Measurements from ENCODE around the gene MED29.

MED29 gene

DNA sequence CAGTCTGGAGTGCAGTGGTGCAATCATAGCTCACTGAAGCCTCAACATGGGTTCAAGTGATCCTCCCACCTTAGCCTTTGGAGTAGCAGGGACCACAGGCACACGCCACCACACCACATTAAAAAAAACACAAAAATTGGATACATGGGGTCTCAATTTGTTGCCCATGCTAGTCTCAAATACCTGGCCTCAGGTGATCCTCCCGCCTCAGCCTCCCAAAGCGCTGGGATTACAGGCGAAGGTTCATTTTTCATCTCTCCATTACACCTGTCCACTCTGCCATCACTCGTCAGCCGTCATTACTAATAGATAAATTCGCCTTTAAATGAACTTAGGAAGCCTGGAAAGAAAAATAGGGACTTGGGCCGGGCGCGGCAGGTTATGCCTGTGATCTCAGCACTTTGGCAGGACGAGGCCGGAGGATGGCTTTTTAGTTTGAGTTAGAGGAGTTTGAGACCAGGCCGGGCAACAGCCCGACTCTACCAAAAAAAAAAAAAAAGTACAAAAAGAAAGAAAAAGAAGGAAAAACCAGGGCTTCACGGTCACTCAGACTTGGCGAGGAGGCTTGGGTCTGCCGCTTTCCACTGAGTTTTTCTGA, 53.5 kb downstream of the MED29 start:
- Histone ChIP-seq H3K9me3 (ENCODE audit: insufficient read depth, low read depth, low read length) (no peaks in the 10 kb centered on the region), H3K4me3 (ENCODE audit: low read length) (peak overlapping the region; percentile 88), H3K9ac (ENCODE audit: low read depth, low read length) (peak overlapping the region; percentile 94), H3K36me3 (ENCODE audit: insufficient read depth, low read depth, low read length) (peaks cover 23% of the 10 kb centered on the region), H3K4me1 (ENCODE audit: insufficient read depth, low read length) (0 out of 2 replicates have a peak, but pooled peaks cover 4% of the 10 kb centered on the region), H3K27me3 (ENCODE audit: insufficient read depth, low read length) (no peaks in the 10 kb centered on the region), H3K27ac (ENCODE audit: low read length) (peak overlapping the region; percentile 5)

DNA sequence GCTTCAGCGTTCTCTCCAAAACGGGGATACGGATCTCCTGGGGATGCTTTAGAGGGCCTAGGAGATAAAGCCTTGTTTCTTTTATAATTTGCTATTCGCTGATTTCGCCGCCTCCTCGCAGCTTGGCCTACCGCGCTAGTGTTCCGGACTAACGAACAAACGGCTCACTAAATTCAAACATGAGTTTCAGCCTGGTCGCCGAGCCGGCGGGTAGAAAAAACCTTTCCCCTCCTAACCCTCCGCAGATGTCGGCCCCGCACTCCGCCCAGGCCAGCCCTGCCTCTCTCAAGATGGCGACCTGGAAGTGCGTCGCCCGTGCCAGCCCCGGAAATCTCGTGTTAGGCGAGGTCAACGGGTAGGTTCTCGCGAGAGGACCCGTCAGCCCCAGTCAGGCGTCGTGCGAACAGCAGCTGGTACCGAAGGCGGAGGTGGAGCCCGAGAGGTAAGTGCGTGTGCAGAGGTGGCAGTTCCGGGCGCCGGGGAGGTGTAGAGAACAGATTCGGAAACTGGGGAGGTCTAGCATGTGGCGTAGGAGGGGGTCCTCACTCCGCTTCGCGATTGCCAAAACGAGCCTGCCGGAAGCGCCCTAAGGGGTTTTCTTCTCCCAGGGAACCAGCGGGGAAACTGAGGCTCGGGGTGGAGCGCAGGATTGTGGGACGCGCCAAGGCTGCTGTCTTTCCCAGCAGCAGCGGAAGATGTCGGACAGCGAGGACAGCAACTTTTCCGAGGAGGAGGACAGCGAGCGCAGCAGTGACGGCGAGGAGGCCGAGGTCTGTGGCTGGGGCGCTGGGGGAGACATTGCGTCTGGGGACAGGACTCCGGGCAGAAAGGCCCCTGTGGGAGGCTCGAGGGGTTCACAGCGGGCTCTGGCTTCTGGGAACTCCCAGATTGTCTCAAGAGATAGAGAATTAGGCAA, 54.3 kb downstream of the MED29 start, which contains the start of gene SUPT5H:
Gene SUPT5H, plus strand, starts transcription at position 387 of the 916 bp plus-strand sequence. Its CDS starts 309 bp downstream, at position 696.
- peaks cover 23% of the 10 kb centered on the region for H3K36me3 ChIP-seq (ENCODE audit: insufficient read depth, low read depth, low read length)
- peak within 1 kb of the TSS; percentile 5 for H3K27ac ChIP-seq (ENCODE audit: low read length)
- 0 out of 2 replicates have a peak, but pooled peaks cover 4% of the 10 kb centered on the region for H3K4me1 ChIP-seq (ENCODE audit: insufficient read depth, low read length)
- peak within 1 kb of the TSS; percentile 88 for H3K4me3 ChIP-seq (ENCODE audit: low read length)
- H3K9me3 ChIP-seq (ENCODE audit: insufficient read depth, low read depth, low read length) = no peaks in the 10 kb centered on the region
- peak within 1 kb of the TSS; percentile 94 for H3K9ac ChIP-seq (ENCODE audit: low read depth, low read length)
- no peaks in the 10 kb centered on the region for H3K27me3 ChIP-seq (ENCODE audit: insufficient read depth, low read length)

GRCh38 chr19:39446365-39447084, 55.3 kb downstream of the MED29 start:
- H3K9ac ChIP-seq (ENCODE audit: low read depth, low read length) = peak overlapping the region; percentile 94; the same call in 1 of the 2 replicates
- peaks cover 23% of the 10 kb centered on the region for H3K36me3 ChIP-seq (ENCODE audit: insufficient read depth, low read depth, low read length)
- 0 out of 2 replicates have a peak, but pooled peaks cover 4% of the 10 kb centered on the region for H3K4me1 ChIP-seq (ENCODE audit: insufficient read depth, low read length)
- H3K9me3 ChIP-seq (ENCODE audit: insufficient read depth, low read depth, low read length) = no peaks in the 10 kb centered on the region
- no peaks in the 10 kb centered on the region for H3K27me3 ChIP-seq (ENCODE audit: insufficient read depth, low read length)
- H3K4me3 ChIP-seq (ENCODE audit: low read length) = peak overlapping the region; percentile 88
- H3K27ac ChIP-seq (ENCODE audit: low read length) = no peak overlapping the region

DNA sequence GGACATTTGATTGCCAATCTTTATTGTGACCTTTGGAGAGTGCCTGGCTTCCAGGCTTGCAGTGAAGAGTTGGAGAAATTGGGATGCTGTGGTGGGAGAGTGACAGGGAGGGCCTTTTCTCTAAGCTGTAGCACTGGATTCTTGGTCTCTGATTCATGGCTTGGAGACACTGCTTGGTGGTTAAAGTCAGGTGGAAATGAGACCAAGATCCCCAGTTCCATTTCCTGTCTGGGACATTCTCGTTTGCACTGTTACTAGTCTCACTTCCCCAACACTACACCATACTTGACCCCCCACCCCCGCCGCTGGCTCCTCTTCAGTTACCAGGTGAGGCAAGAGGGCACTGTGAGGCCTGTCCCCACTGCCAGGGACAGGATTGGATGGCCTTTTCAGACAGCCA, 57.1 kb downstream of the MED29 start:
- Histone ChIP-seq H3K27me3 (ENCODE audit: insufficient read depth, low read length) (no peaks in the 10 kb centered on the region), H3K4me3 (ENCODE audit: low read length) (no peak overlapping the region), H3K9ac (ENCODE audit: low read depth, low read length) (peak overlapping the region; percentile 27; the same call in 1 of the 2 replicates), H3K4me1 (ENCODE audit: insufficient read depth, low read length) (0 out of 2 replicates have a peak, but pooled peaks cover 4% of the 10 kb centered on the region), H3K9me3 (ENCODE audit: insufficient read depth, low read depth, low read length) (no peaks in the 10 kb centered on the region), H3K27ac (ENCODE audit: low read length) (no peak overlapping the region), H3K36me3 (ENCODE audit: insufficient read depth, low read depth, low read length) (peaks cover 40% of the 10 kb centered on the region)

GRCh38 chr19:39449116-39449797, 58.1 kb downstream of the MED29 start:
- H3K4me3 ChIP-seq (ENCODE audit: low read length) = no peak overlapping the region
- H3K4me1 ChIP-seq (ENCODE audit: insufficient read depth, low read length) = 0 out of 2 replicates have a peak, but pooled peaks cover 4% of the 10 kb centered on the region
- H3K27me3 ChIP-seq (ENCODE audit: insufficient read depth, low read length) = no peaks in the 10 kb centered on the region
- no peaks in the 10 kb centered on the region for H3K9me3 ChIP-seq (ENCODE audit: insufficient read depth, low read depth, low read length)
- H3K36me3 ChIP-seq (ENCODE audit: insufficient read depth, low read depth, low read length) = peaks cover 49% of the 10 kb centered on the region
- no peak overlapping the region for H3K27ac ChIP-seq (ENCODE audit: low read length)
- H3K9ac ChIP-seq (ENCODE audit: low read depth, low read length) = no peak overlapping the region

Data from iPS-20b (cell line).